ENCODE measurements around the gene MAT2A.

Gene MAT2A

GRCh38 chr2:85548608-85548900, 9.6 kb downstream of the MAT2A start:
- TF ChIP-seq CTCF (IDR thresholded peaks at IDR 0.05; ENCODE audit: extremely low read depth, missing control alignments), result no peak
- no peak for DNase-seq (ENCODE audit: low spot score)

GRCh38 chr2:85549095-85549494, 10.1 kb downstream of the MAT2A start:
- no peak for TF ChIP-seq CTCF (IDR thresholded peaks at IDR 0.05; ENCODE audit: extremely low read depth, missing control alignments)
- DNase-seq (ENCODE audit: low spot score), result no peak

GRCh38 chr2:85549826-85550225, 10.9 kb downstream of the MAT2A start:
- DNase-seq (ENCODE audit: low spot score), result no peak
- no peak for TF ChIP-seq CTCF (IDR thresholded peaks at IDR 0.05; ENCODE audit: extremely low read depth, missing control alignments)

GRCh38 chr2:85550486-85550885, 11.5 kb downstream of the MAT2A start:
- no peak for DNase-seq (ENCODE audit: low spot score)
- no peak for TF ChIP-seq CTCF (IDR thresholded peaks at IDR 0.05; ENCODE audit: extremely low read depth, missing control alignments)

- peak; percentile 75 for DNase-seq (ENCODE audit: low spot score)
- peak; percentile 97 for TF ChIP-seq CTCF (IDR thresholded peaks at IDR 0.05; ENCODE audit: extremely low read depth, missing control alignments)
These were observed 13.0 kb downstream of the MAT2A start for GRCh38 chr2:85551698-85552678.

- no peak for TF ChIP-seq CTCF (IDR thresholded peaks at IDR 0.05; ENCODE audit: extremely low read depth, missing control alignments)
- no peak for DNase-seq (ENCODE audit: low spot score)
These were observed 14.2 kb downstream of the MAT2A start for GRCh38 chr2:85553184-85553583.

GRCh38 chr2:85554980-85555612, 16.1 kb downstream of the MAT2A start:
- no peak for TF ChIP-seq CTCF (IDR thresholded peaks at IDR 0.05; ENCODE audit: extremely low read depth, missing control alignments)
- DNase-seq (ENCODE audit: low spot score), result no peak
